Sigmoid colon (tissue), 7 donors: ENCODE data around the gene BBC3. TPM values are rescaled to one million over a fixed set of nuclear protein-coding genes. Genes with fewer than 3 reads are reported as not detected.
A peak's percentile ranks its signal among the peaks of the same experiment; 100 is the strongest.

Source experiments
- DNase-seq: peaks from one replicate; pipeline ENCODE4 v3.0.0-alpha.2; 2019
- H3K27ac ChIP-seq, 4 donors: fragments of 200-600 bp; sonication (generic); one replicate each; pipeline ENCODE4 v1.5.1; 2016 to 2019; ENCODE audit warnings: mild to moderate bottlenecking in 1 of 4
- H3K27me3 ChIP-seq, 3 donors: fragments of 200-600 bp; sonication (generic); one replicate each; pipeline ENCODE4 v1.5.1; 2019; ENCODE audit warnings: mild to moderate bottlenecking in 1 of 3
- H3K36me3 ChIP-seq, 4 donors: fragments of 200-600 bp; sonication (generic); one replicate each; pipeline ENCODE4 v1.5.1; 2016 to 2019
- H3K4me1 ChIP-seq, 4 donors: fragments of 200-600 bp; sonication (generic); one replicate each; pipeline ENCODE4 v1.5.1; 2017 to 2019
- H3K4me3 ChIP-seq, 4 donors: fragments of 200-600 bp; sonication (generic); one replicate each; pipeline ENCODE4 v1.5.1; 2017 to 2019; ENCODE audit warnings: mild to moderate bottlenecking in 2 of 4, moderate library complexity in 1 of 4
- H3K9me3 ChIP-seq, 4 donors: fragments of 200-600 bp in 3 of 4; sonication (generic) in 3 of 4; one replicate each; pipeline versions ENCODE4 v1.5.1 to v1.6.1; 2013 to 2019
- EP300 ChIP-seq, 4 donors: sonication (generic); formaldehyde crosslinking; IDR thresholded peaks; one replicate each; pipeline ENCODE4 v1.6.1; 2017; ENCODE audit warnings: antibody characterized with exemption in 4 of 4
- POLR2A ChIP-seq, 2 donors: fragments of 450-650 bp; IDR thresholded peaks; one replicate each; pipeline ENCODE4 v1.6.1; 2016; ENCODE audit warnings: antibody characterized with exemption in 2 of 2, mild to moderate bottlenecking in 2 of 2, moderate library complexity in 2 of 2
- POLR2AphosphoS5 ChIP-seq, 4 donors: sonication (generic); formaldehyde crosslinking; IDR thresholded peaks; one replicate each; pipeline ENCODE4 v1.6.1; 2017; ENCODE audit warnings: antibody characterized with exemption in 4 of 4
- WGBS, 2 donors: extraction: QIAGEN DNeasy Blood & Tissue Kit; methylation state at CpG; one replicate each; pipeline ENCODE4 v1.1.7; 2013; 5-methylcytosine and 5-hydroxymethylcytosine counted together
- intact Hi-C: fragments of 100-400 bp; cut with DNase I; formaldehyde crosslinking; loops from one replicate; pipeline ENCODE4 v1.15.1; 2023
- polyA plus RNA-seq, 3 donors: library from polyadenylated mRNA; stranded (reverse); fragments of 200-250 nt; gene quantifications; one replicate each; pipeline ENCODE4 v1.2.3, GENCODE V29; 2013
- total RNA-seq, 4 donors: library from RNA; depleted of rRNA; stranded (reverse); fragments of >200 nt; gene quantifications; one replicate each; pipeline ENCODE4 v1.1.0, GENCODE V29; 2016
- TF ChIP-seq, protein P1 (sequence below), 4 experiments: fragments of 450-650 bp in 3 of 4; fragments of 200-600 bp in 1 of 4; IDR thresholded peaks; one replicate each; pipeline ENCODE4 v1.5.1; 2016 to 2019; ENCODE audit warnings: antibody characterized with exemption in 4 of 4, mild to moderate bottlenecking in 3 of 4, moderate library complexity in 2 of 4
- donor health status: healthy with polysubstance abuse.
- donor health status: Bipolar disorder and iron deficiency.
- donor health status: healthy.

Gene BBC3
- total and polyA plus RNA-seq, 7 donors, result 2.5 to 39.5 (median 5.4) TPM

DNA sequence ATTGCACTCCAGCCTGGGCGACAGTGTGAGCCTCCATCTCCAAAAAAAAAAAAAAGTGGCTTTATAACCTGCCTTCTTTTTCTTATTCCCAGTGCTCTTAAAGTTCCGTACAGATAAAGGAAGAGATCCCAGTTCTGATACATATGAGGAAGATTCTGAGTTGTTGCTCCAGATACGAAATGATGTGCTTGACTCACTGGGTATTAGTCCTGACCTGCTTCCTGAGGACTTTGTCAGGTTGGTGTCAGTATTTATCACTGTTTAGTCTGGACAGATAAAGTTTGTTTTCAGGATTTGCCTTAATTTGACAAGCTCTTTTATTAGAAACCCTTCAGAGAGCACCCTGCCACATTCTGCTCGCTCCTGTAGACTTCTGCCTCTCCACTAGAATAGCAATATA is 33.9 kb downstream of the BBC3 start:
- H3K27ac ChIP-seq, result no peak overlapping the region
- no peak for TF ChIP-seq POLR2A (IDR thresholded peaks at IDR 0.05)
- TF ChIP-seq POLR2AphosphoS5 (IDR thresholded peaks at IDR 0.05), result no peak
- H3K27me3 ChIP-seq, result no peaks in the 10 kb centered on the region
- no peak for DNase-seq
- intact Hi-C loops, result no loop called here
- 93 to 94% methylated on average over 4 of the region's 4 CpGs for WGBS, 2 donors
- H3K4me3 ChIP-seq, result no peak overlapping the region
- H3K9me3 ChIP-seq, result no peaks in the 10 kb centered on the region
- peaks cover 0 to 35% (median 4%) of the 10 kb centered on the region in 4 donors for H3K36me3 ChIP-seq
- H3K4me1 ChIP-seq, result peaks cover 0 to 16% (median 14%) of the 10 kb centered on the region in 4 donors

DNA sequence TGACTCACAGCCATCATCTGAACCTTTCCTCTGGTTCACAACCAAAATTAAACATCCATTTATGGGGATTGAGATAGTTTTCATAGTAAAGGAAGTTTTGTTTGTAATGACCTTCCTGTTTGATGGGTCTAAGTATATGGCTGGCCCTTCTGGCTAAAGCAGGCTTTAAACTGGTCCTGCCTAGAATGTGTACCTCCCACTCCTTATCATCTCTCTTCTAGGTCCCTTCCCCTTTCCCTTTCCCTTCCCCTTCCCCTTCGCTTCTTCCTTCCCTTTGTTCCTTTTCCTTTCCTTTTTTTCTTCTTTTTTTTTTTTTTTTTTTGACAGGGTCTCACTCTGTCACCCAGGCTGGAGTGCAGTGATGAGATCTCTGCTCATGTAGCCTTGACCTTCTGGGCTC is 35.6 kb downstream of the BBC3 start:
- H3K27ac ChIP-seq, result no peak overlapping the region
- no peak for DNase-seq
- no peak overlapping the region for H3K4me3 ChIP-seq
- H3K27me3 ChIP-seq, result no peaks in the 10 kb centered on the region
- intact Hi-C loops, result no loop called here
- peaks cover 0 to 28% (median 26%) of the 10 kb centered on the region in 4 donors for H3K4me1 ChIP-seq
- H3K9me3 ChIP-seq, result no peaks in the 10 kb centered on the region
- TF ChIP-seq POLR2A (IDR thresholded peaks at IDR 0.05) (no peak), POLR2AphosphoS5 (IDR thresholded peaks at IDR 0.05) (no peak), EP300 (IDR thresholded peaks at IDR 0.05) (no peak)
- TF ChIP-seq, protein P1, sequence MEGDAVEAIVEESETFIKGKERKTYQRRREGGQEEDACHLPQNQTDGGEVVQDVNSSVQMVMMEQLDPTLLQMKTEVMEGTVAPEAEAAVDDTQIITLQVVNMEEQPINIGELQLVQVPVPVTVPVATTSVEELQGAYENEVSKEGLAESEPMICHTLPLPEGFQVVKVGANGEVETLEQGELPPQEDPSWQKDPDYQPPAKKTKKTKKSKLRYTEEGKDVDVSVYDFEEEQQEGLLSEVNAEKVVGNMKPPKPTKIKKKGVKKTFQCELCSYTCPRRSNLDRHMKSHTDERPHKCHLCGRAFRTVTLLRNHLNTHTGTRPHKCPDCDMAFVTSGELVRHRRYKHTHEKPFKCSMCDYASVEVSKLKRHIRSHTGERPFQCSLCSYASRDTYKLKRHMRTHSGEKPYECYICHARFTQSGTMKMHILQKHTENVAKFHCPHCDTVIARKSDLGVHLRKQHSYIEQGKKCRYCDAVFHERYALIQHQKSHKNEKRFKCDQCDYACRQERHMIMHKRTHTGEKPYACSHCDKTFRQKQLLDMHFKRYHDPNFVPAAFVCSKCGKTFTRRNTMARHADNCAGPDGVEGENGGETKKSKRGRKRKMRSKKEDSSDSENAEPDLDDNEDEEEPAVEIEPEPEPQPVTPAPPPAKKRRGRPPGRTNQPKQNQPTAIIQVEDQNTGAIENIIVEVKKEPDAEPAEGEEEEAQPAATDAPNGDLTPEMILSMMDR (IDR thresholded peaks at IDR 0.05), result no peak
- H3K36me3 ChIP-seq, result peaks cover 0 to 24% (median 4%) of the 10 kb centered on the region in 4 donors
- WGBS, 2 donors, result 85 to 89% methylated on average over 1 of the region's 1 CpG

DNA sequence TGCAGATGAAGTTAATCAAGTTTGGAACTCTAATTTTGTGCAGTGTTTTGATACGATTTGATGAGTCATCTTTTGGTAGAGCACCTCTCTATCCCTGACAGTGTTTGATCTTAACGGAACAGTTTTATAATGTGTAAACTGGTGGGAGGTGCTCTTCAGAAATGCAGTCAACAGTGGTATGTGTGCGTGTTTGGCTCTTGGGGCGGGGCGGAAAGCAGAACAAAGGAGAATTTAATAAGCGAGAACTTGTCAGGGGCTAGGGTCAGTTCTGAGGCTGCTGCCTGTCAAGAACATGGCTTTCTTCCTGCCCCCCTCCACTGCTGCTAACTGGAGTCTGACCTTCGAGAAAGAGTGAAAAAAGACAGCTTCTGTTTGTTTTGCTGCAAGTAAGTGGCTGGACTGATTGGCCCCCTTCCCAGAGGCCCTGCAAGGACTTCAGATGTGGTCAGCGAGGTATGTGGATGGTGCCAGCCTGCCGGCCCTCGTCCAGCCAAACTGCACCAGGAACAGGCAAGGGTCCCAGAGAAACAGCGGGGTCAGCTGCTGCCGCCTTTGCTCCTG is 40.8 kb downstream of the BBC3 start:
- Histone ChIP-seq H3K4me1 (peaks cover 0 to 59% (median 51%) of the 10 kb centered on the region in 4 donors), H3K27ac (peak overlapping the region; percentile 77 to 83 (median 80)), H3K9me3 (no peaks in the 10 kb centered on the region), H3K4me3 (peak overlapping the region in 1 of 4 donors; percentile 12), H3K36me3 (no peaks in the 10 kb centered on the region), H3K27me3 (no peaks in the 10 kb centered on the region)
- intact Hi-C loops, result loop anchor here (5.0 kb wide), 1 partner anchor 33 kb away; no protein-coding TSS in a partner anchor
- no peak for TF ChIP-seq EP300 (IDR thresholded peaks at IDR 0.05)
- DNase-seq, result peak; percentile 76
- 10 to 40% methylated on average over 12 of the region's 12 CpGs for WGBS, 2 donors

DNA sequence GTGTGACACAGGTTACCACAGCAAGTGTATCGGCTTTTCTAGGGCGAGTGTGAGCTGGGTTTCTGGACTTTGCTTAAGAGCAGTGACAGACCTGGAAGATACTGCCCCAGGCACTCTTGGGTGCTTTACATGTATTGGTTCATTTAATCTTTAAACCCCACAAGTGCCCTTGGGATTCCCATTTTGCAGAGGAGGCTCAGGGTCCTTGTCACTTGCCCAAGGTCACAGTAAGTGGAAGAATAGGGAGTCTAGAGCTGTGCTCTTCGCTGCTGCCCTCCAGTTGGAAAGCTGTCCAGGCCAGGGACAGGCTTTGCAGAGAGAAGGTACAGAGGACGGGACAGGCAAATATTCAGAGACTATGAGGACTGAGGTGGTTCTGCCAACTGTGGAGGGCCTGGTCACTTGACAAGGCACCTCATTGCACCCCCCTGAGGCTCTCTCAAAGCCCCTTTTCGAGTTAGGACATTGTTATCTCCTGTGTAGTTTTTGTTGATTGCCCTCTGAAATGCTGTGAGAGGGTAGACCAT is 42.4 kb downstream of the BBC3 start:
- Histone ChIP-seq H3K27me3 (no peaks in the 10 kb centered on the region), H3K27ac (peak overlapping the region; percentile 77 to 83 (median 80)), H3K4me1 (peaks cover 0 to 59% (median 51%) of the 10 kb centered on the region in 4 donors), H3K9me3 (no peaks in the 10 kb centered on the region), H3K4me3 (no peak overlapping the region), H3K36me3 (peaks cover 0 to 7% (median 0%) of the 10 kb centered on the region in 4 donors)
- intact Hi-C loops, result no loop called here
- DNase-seq, result no peak
- WGBS, 2 donors, result 32 to 75% methylated on average over 5 of the region's 5 CpGs
- TF ChIP-seq EP300 (IDR thresholded peaks at IDR 0.05), result no peak
- no peak for TF ChIP-seq POLR2AphosphoS5 (IDR thresholded peaks at IDR 0.05)
- TF ChIP-seq, protein P1 (IDR thresholded peaks at IDR 0.05), result no peak
- TF ChIP-seq POLR2A (IDR thresholded peaks at IDR 0.05), result no peak

DNA sequence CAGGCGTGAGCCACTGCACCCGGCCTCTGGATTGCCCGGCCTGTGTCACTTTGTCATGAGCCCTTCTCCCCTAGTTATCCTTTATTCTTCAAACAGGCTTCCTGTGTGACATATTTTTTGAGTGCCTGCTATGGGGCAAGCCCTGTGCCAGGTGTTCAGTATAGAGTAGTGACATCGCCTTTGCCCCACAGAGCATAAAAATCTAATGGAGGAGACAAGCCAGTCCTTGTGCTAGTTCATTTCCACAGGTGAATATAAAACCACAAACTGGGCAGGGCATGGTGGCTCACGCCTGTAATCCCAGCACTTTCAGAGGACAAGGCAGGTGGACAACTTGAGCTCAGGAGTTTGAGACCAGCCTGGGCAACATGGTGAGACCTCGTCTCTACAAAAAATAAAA is 43.2 kb downstream of the BBC3 start:
- TF ChIP-seq, protein P1 (IDR thresholded peaks at IDR 0.05), result no peak
- TF ChIP-seq POLR2AphosphoS5 (IDR thresholded peaks at IDR 0.05), result no peak
- no peak for TF ChIP-seq EP300 (IDR thresholded peaks at IDR 0.05)
- no peak for TF ChIP-seq POLR2A (IDR thresholded peaks at IDR 0.05)
- Histone ChIP-seq H3K9me3 (no peaks in the 10 kb centered on the region), H3K36me3 (peaks cover 0 to 15% (median under 1%) of the 10 kb centered on the region in 4 donors), H3K4me3 (no peak overlapping the region), H3K27me3 (no peaks in the 10 kb centered on the region), H3K27ac (peak overlapping the region; percentile 77 to 83 (median 80)), H3K4me1 (peaks cover 0 to 59% (median 51%) of the 10 kb centered on the region in 4 donors)
- DNase-seq, result no peak
- 16 to 64% methylated on average over 6 of the region's 6 CpGs for WGBS, 2 donors
- intact Hi-C loops, result no loop called here
